Measurements from ENCODE around the gene FBXO47.

GRCh38 chr17:39001703-39002637, 34.8 kb upstream of the FBXO47 start:
- TF ChIP-seq CTCF (IDR thresholded peaks at IDR 0.05) (no peak), POLR2A (IDR thresholded peaks at IDR 0.05) (no peak), POLR2AphosphoS5 (IDR thresholded peaks at IDR 0.05; ENCODE audit: insufficient read depth in 1 of 2, low read depth in 1 of 2) (peak; percentile 43 to 49)
